ENCODE results near the gene CLDN6. TPM values are rescaled to one million over a fixed set of nuclear protein-coding genes. Genes with fewer than 3 reads are reported as not detected.

CLDN6 gene
- total and polyA plus RNA-seq, 9 of the 15 experiments (the other 6 are each of a cell fraction or from before 2014, with no cell fraction given) = 0.22 to 0.75 (median 0.38) TPM; not detected in 3

GRCh38 chr16:3050487-3050886 lies 32.5 kb upstream of the CLDN6 start:
- TF ChIP-seq SOX6 (IDR thresholded peaks at IDR 0.05) (no peak), DNMT1 (IDR thresholded peaks at IDR 0.05) (no peak), ZEB2 (IDR thresholded peaks at IDR 0.05) (no peak), GABPB1 (CRISPR knock-in tag; IDR thresholded peaks at IDR 0.05) (no peak)
- DNase-seq (ENCODE audit: extremely low read depth in 1 of 4, low spot score in 3 of 4) (no peak), ATAC-seq (no peak), FAIRE-seq (no peak)
- no TSS peak for BruUV-seq (replicated peaks)
- H3K9me3 ChIP-seq (replicated peaks; ENCODE audit: control insufficient read depth, insufficient read depth, low read depth, low read length) = no peaks in the 10 kb centered on the region
- POLR2A ChIA-PET = interaction anchor here (0.6 kb wide), 1 partner anchor 236 kb away, joined by 3 read pairs; no protein-coding TSS in a partner anchor
- H2AFZ ChIP-seq (ENCODE audit: low read depth, low read length) = no peak overlapping the region
- no peak overlapping the region for H3K4me3 ChIP-seq
- CTCF ChIA-PET (ENCODE audit: low intra/inter-chr PET ratio) = no interaction called here
- intact Hi-C loops (cut with micrococcal nuclease) (loop anchor here (10.0 kb wide), 1 partner anchor 124 kb away; no protein-coding TSS in a partner anchor), in situ Hi-C loops (cut with MboI) (no loop called here)
- H3K27ac ChIP-seq (ENCODE audit: extremely low read depth, low read depth, low read length) = no peak overlapping the region
- no peaks in the 10 kb centered on the region for H3K9me1 ChIP-seq (ENCODE audit: control insufficient read depth, insufficient read depth, low read length)
- no peaks in the 10 kb centered on the region; the same call in 1 of the 2 replicates for H4K20me1 ChIP-seq (replicated peaks; ENCODE audit: control insufficient read depth, insufficient read depth, low read length)
- no peak overlapping the region for H3K4me2 ChIP-seq (ENCODE audit: insufficient read depth, low read length)
- peaks cover 9 to 43% of the 10 kb centered on the region in 2 experiments; a peak in 4 of 5 replicates for H3K27me3 ChIP-seq (ENCODE audit: control insufficient read depth in 2 of 2, insufficient read depth in 2 of 2, low read length in 2 of 2)
- H3K36me3 ChIP-seq (ENCODE audit: control insufficient read depth, insufficient read depth, low read length) = no peaks in the 10 kb centered on the region
- 8% methylated on average over 5 of the region's 5 CpGs for WGBS (ENCODE audit: insufficient coverage, low coverage, missing lambda C conversion rate)
- no peaks in the 10 kb centered on the region for H3K79me2 ChIP-seq (ENCODE audit: control insufficient read depth, insufficient read depth, low read length)
- H3K4me1 ChIP-seq (replicated peaks in 1 of 2; ENCODE audit: control insufficient read depth in 2 of 2, insufficient read depth in 2 of 2, low read length in 2 of 2) = peaks cover 3 to 27% of the 10 kb centered on the region in 2 experiments; a peak in 3 of 5 replicates
- 0 out of 4 replicates have a peak overlapping the region, but pooled peaks of 1 of the 2 experiments have one; percentile 28 for H3K9ac ChIP-seq (ENCODE audit: insufficient read depth in 1 of 2, low read depth in 2 of 2, low read length in 2 of 2)

GRCh38 chr16:3049921-3050481 lies 32.0 kb upstream of the CLDN6 start:
- H3K4me3 ChIP-seq = no peak overlapping the region
- 20% methylated on average over 20 of the region's 26 CpGs for WGBS (ENCODE audit: insufficient coverage, low coverage, missing lambda C conversion rate)
- H3K4me2 ChIP-seq (ENCODE audit: insufficient read depth, low read length) = no peak overlapping the region
- CTCF ChIA-PET (ENCODE audit: low intra/inter-chr PET ratio) = no interaction called here
- no peaks in the 10 kb centered on the region for H3K9me3 ChIP-seq (replicated peaks; ENCODE audit: control insufficient read depth, insufficient read depth, low read depth, low read length)
- FAIRE-seq = no peak
- no peaks in the 10 kb centered on the region for H3K36me3 ChIP-seq (ENCODE audit: control insufficient read depth, insufficient read depth, low read length)
- DNase-seq (ENCODE audit: extremely low read depth in 1 of 4, low spot score in 3 of 4) = no peak
- intact Hi-C loops (cut with micrococcal nuclease) = loop anchor here (10.0 kb wide), 1 partner anchor 125 kb away; no protein-coding TSS in a partner anchor
- no peaks in the 10 kb centered on the region for H3K79me2 ChIP-seq (ENCODE audit: control insufficient read depth, insufficient read depth, low read length)
- in situ Hi-C loops (cut with MboI) = no loop called here
- peaks cover 12 to 48% of the 10 kb centered on the region in 2 experiments; a peak in 4 of 5 replicates for H3K27me3 ChIP-seq (ENCODE audit: control insufficient read depth in 2 of 2, insufficient read depth in 2 of 2, low read length in 2 of 2)
- no peaks in the 10 kb centered on the region for H3K9me1 ChIP-seq (ENCODE audit: control insufficient read depth, insufficient read depth, low read length)
- POLR2A ChIA-PET = interaction anchor here (0.6 kb wide), 1 partner anchor 237 kb away, joined by 3 read pairs; no protein-coding TSS in a partner anchor
- BruUV-seq (replicated peaks) = no TSS peak
- H4K20me1 ChIP-seq (replicated peaks; ENCODE audit: control insufficient read depth, insufficient read depth, low read length) = no peaks in the 10 kb centered on the region; the same call in 1 of the 2 replicates
- no peak overlapping the region for H2AFZ ChIP-seq (ENCODE audit: low read depth, low read length)
- no peak for ATAC-seq
- H3K27ac ChIP-seq (ENCODE audit: extremely low read depth, low read depth, low read length) = no peak overlapping the region
- peaks cover 3 to 26% of the 10 kb centered on the region in 2 experiments; a peak in 3 of 5 replicates for H3K4me1 ChIP-seq (replicated peaks in 1 of 2; ENCODE audit: control insufficient read depth in 2 of 2, insufficient read depth in 2 of 2, low read length in 2 of 2)
- peak overlapping the region in 1 of 2 experiments; percentile 28; a peak in 2 of 4 replicates for H3K9ac ChIP-seq (ENCODE audit: insufficient read depth in 1 of 2, low read depth in 2 of 2, low read length in 2 of 2)
- TF ChIP-seq MAX (CRISPR knock-in tag; IDR thresholded peaks at IDR 0.05) (0 out of 2 replicates have a peak, but pooled peaks have one; percentile 11), ZNF609 (CRISPR knock-in tag; IDR thresholded peaks at IDR 0.05; ENCODE audit: borderline replicate concordance) (no peak), POLR2G (IDR thresholded peaks at IDR 0.05; ENCODE audit: low read depth, low read length) (peak; percentile 59), CREB1 (IDR thresholded peaks at IDR 0.05) (no peak), CREB1 (CRISPR knock-in tag; IDR thresholded peaks at IDR 0.05) (no peak)

All from K562 (cell line).